Measurements from ENCODE around the gene DGCR8. TPM values are rescaled to one million over a fixed set of nuclear protein-coding genes. Genes with fewer than 3 reads are reported as not detected.

Gene DGCR8
- total RNA-seq, 2 donors from 2014 or later = 23.7 to 47.3 TPM

- H3K4me3 ChIP-seq = no peak overlapping the region
- no peak overlapping the region for H3K27ac ChIP-seq
- H3K27me3 ChIP-seq (replicated peaks; ENCODE audit: insufficient read depth) = no peaks in the 10 kb centered on the region
- peaks cover 2 to 8% of the 10 kb centered on the region in 2 donors for H3K4me1 ChIP-seq (ENCODE audit: control insufficient read depth in 1 of 2, low read depth in 2 of 2)
- no peaks in the 10 kb centered on the region for H3K9me3 ChIP-seq
- H3K36me3 ChIP-seq = peaks cover 22% of the 10 kb centered on the region
- no peak for ATAC-seq (ENCODE audit: insufficient number of reproducible peaks, low FRiP score, low read depth)
- TF ChIP-seq CTCF (IDR thresholded peaks at IDR 0.05) = no peak
- DNase-seq (ENCODE audit: low spot score) = no peak
Observed at GRCh38 chr22:20123366-20124082, 43.5 kb downstream of the DGCR8 start.

- no peaks in the 10 kb centered on the region for H3K9me3 ChIP-seq
- no peaks in the 10 kb centered on the region for H3K27me3 ChIP-seq (replicated peaks; ENCODE audit: insufficient read depth)
- no peak for DNase-seq (ENCODE audit: low spot score)
- TF ChIP-seq CTCF (IDR thresholded peaks at IDR 0.05) = no peak
- no peak for ATAC-seq (ENCODE audit: insufficient number of reproducible peaks, low FRiP score, low read depth)
- H3K27ac ChIP-seq = no peak overlapping the region
- peaks cover 0 to under 1% of the 10 kb centered on the region in 2 donors for H3K4me1 ChIP-seq (ENCODE audit: control insufficient read depth in 1 of 2, low read depth in 2 of 2)
- peaks cover 22% of the 10 kb centered on the region for H3K36me3 ChIP-seq
- H3K4me3 ChIP-seq = no peak overlapping the region
Observed at GRCh38 chr22:20124083-20124787, 44.2 kb downstream of the DGCR8 start.

- H3K27me3 ChIP-seq (replicated peaks; ENCODE audit: insufficient read depth) = no peaks in the 10 kb centered on the region
- DNase-seq (ENCODE audit: low spot score) = no peak
- H3K9me3 ChIP-seq = no peaks in the 10 kb centered on the region
- H3K4me1 ChIP-seq (ENCODE audit: control insufficient read depth in 1 of 2, low read depth in 2 of 2) = peaks cover 0 to 6% of the 10 kb centered on the region in 2 donors
- peaks cover 22% of the 10 kb centered on the region for H3K36me3 ChIP-seq
- no peak overlapping the region for H3K4me3 ChIP-seq
- no peak for ATAC-seq (ENCODE audit: insufficient number of reproducible peaks, low FRiP score, low read depth)
- no peak overlapping the region for H3K27ac ChIP-seq
- no peak for TF ChIP-seq CTCF (IDR thresholded peaks at IDR 0.05)
Observed at GRCh38 chr22:20125201-20126174, 45.4 kb downstream of the DGCR8 start.

- ATAC-seq (ENCODE audit: insufficient number of reproducible peaks, low FRiP score, low read depth) = no peak
- H3K36me3 ChIP-seq = peaks cover 22% of the 10 kb centered on the region
Observed at GRCh38 chr22:20126284-20127029, 46.4 kb downstream of the DGCR8 start.

More at GRCh38 chr22:20126284-20127029, 46.4 kb downstream of the DGCR8 start:
- no peak for DNase-seq (ENCODE audit: low spot score)
- no peak overlapping the region for H3K4me3 ChIP-seq
- H3K9me3 ChIP-seq = no peaks in the 10 kb centered on the region
- TF ChIP-seq CTCF (IDR thresholded peaks at IDR 0.05) = no peak
- H3K4me1 ChIP-seq (ENCODE audit: control insufficient read depth in 1 of 2, low read depth in 2 of 2) = peaks cover 0 to 10% of the 10 kb centered on the region in 2 donors
- H3K27me3 ChIP-seq (replicated peaks; ENCODE audit: insufficient read depth) = no peaks in the 10 kb centered on the region
- H3K27ac ChIP-seq = no peak overlapping the region

Data from thoracic aorta (tissue), 2 donors.